ENCODE data around the gene GPATCH3. TPM values are rescaled to one million over a fixed set of nuclear protein-coding genes. Genes with fewer than 3 reads are reported as not detected.
A peak's percentile ranks its signal among the peaks of the same experiment; 100 is the strongest.

Gene GPATCH3
- total RNA-seq, 1 donor from 2014 or later, result 7.9 TPM

DNA sequence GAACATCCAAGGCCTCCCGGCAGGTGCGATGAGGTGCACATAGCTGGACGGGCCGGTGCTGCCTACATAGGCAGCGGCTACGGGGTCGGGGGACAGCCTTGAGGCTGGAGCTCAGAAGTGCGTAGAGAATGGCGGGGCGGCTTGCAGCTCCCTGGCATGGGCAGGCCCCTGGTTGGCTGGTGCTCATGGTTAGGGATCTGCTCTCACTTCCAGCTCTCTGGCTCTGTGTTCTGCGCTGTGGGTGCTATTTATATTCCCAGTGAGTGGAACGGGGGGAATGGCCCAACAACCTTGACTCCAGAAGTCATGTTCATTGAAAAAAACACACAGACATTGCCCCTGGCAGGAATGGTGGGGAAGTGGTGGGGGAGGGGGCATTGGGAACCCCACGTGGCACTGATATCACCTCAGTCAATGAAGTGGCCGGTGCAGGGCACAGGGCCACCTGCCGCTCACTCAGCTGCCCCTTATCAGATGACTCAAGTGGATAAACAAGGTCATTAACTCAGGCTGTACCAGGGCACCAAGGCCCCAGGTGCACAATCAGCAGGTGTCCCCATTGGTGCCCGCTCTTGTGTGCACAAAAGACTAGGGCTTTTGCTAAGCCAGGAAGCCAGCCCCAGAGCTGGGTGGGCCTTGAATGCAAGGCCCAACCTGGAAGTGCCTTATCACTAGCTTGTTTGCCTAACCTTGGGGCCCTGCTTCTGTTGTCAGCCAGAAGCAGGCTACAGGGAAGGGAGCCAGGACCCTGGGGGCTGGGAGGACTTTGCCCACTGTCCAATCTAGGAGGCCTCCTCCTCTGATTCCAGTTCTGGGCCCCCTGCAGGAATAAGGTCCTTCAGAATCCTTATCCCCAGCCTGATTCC, 13.7 kb upstream of the GPATCH3 start, which contains the start of gene NR0B2:
Gene NR0B2, minus strand, starts transcription at position 222 of the 866 bp plus-strand sequence. Its CDS starts 35 bp downstream, at position 187.
- peak within 1 kb of the TSS; percentile 69 for H3K4me3 ChIP-seq

DNA sequence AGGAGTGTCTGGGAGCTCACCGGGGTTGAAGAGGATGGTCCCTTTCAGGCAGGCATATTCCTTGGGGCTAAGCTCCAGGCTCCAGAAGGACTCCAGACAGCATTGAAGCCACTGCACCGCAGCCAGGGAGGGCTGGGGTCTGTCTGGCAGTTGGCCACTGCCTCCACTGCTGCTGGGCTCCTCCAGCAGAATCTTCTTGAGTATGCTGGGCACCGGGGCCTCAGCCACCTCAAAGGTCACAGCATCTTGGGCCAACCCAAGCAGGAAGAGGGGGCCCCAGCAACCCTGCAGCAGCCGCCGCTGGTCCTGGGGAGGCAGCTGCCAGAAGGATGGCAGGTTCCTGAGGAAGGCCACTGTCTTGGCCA, 13.1 kb upstream of the GPATCH3 start:
- DNase-seq, result no peak
- peak overlapping the region; percentile 94 for H3K27ac ChIP-seq (replicated peaks)
- peaks cover 23% of the 10 kb centered on the region for H3K4me1 ChIP-seq
- intact Hi-C loops (cut with micrococcal nuclease), result no loop called here
- peak overlapping the region; percentile 69 for H3K4me3 ChIP-seq
- H3K27me3 ChIP-seq (ENCODE audit: low read depth), result no peaks in the 10 kb centered on the region
- H3K9me3 ChIP-seq (replicated peaks), result no peaks in the 10 kb centered on the region
- TF ChIP-seq, protein P1, sequence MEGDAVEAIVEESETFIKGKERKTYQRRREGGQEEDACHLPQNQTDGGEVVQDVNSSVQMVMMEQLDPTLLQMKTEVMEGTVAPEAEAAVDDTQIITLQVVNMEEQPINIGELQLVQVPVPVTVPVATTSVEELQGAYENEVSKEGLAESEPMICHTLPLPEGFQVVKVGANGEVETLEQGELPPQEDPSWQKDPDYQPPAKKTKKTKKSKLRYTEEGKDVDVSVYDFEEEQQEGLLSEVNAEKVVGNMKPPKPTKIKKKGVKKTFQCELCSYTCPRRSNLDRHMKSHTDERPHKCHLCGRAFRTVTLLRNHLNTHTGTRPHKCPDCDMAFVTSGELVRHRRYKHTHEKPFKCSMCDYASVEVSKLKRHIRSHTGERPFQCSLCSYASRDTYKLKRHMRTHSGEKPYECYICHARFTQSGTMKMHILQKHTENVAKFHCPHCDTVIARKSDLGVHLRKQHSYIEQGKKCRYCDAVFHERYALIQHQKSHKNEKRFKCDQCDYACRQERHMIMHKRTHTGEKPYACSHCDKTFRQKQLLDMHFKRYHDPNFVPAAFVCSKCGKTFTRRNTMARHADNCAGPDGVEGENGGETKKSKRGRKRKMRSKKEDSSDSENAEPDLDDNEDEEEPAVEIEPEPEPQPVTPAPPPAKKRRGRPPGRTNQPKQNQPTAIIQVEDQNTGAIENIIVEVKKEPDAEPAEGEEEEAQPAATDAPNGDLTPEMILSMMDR (IDR thresholded peaks at IDR 0.05; ENCODE audit: borderline replicate concordance), result no peak
- H3K36me3 ChIP-seq, result no peaks in the 10 kb centered on the region

More for the DNA sequence above, 13.7 kb upstream of the GPATCH3 start, which contains the start of gene NR0B2:
- peak; percentile 67 for DNase-seq
- H3K9me3 ChIP-seq (replicated peaks), result no peaks in the 10 kb centered on the region
- no peaks in the 10 kb centered on the region for H3K27me3 ChIP-seq (ENCODE audit: low read depth)
- no peaks in the 10 kb centered on the region for H3K36me3 ChIP-seq
- H3K4me1 ChIP-seq, result peaks cover 23% of the 10 kb centered on the region
- TF ChIP-seq, protein P1 (IDR thresholded peaks at IDR 0.05; ENCODE audit: borderline replicate concordance), result no peak
- H3K27ac ChIP-seq (replicated peaks), result peak within 1 kb of the TSS; percentile 94
- intact Hi-C loops (cut with micrococcal nuclease), result no loop called here

DNA sequence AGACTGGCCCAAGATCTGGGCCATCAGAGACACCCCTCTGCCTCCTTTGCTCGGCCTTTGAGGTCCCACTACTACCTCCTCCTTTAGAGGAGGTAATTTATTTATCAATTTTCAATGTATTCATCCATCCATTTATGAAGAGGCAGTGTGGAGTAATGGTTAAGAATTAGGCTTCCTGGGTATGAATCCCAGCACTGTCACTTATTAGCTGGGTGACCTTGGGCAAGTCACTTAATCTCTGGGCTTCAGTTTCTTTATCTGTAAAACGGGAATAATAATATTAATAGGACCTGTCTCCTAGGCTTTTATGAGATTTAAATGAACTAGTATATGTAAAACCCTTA, 11.9 kb upstream of the GPATCH3 start:
- Histone ChIP-seq H3K36me3 (no peaks in the 10 kb centered on the region), H3K4me3 (peak overlapping the region; percentile 69), H3K9me3 (replicated peaks) (no peaks in the 10 kb centered on the region), H3K4me1 (peaks cover 23% of the 10 kb centered on the region), H3K27me3 (ENCODE audit: low read depth) (no peaks in the 10 kb centered on the region), H3K27ac (replicated peaks) (no peak overlapping the region)
- TF ChIP-seq, protein P1 (IDR thresholded peaks at IDR 0.05; ENCODE audit: borderline replicate concordance), result no peak
- intact Hi-C loops (cut with micrococcal nuclease), result no loop called here
- no peak for DNase-seq

DNA sequence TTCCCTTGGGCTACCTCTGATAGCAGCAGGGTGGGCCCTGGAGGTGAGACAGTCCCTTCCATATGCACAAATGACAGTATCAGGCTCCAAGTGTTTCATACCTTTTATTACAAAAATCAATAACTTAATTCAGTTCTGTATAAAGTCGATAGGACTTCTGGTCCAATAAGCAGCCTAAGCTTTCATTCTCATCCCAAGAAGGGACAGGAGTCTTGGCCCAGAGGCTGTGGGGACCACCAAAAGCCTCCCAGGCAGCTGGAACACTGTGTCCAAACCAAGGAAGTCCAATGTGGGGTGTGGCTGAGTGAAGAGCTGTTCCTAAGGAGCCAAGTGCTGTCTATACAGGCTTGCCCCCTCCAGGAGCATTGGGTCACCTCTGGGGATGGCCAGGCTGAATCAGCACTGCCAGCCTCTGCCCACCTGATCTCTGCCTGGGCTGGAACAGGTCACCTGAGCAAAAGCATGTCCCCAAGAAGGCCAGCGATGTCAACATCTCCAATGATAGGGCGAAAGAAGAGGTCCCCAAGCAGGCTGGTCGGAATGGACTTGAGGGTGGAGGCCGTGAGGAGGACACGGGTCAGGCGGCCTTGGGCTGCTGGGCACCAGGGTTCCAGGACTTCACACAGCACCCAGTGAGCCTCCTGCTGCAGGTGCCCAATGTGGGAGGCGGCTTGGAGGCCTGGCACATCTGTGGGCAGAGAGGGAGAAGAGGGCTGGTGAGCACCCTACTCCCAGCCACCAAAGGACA, 11.3 kb upstream of the GPATCH3 start:
- Histone ChIP-seq H3K4me1 (peaks cover 23% of the 10 kb centered on the region), H3K9me3 (replicated peaks) (no peaks in the 10 kb centered on the region), H3K4me3 (peak overlapping the region; percentile 69), H3K36me3 (no peaks in the 10 kb centered on the region), H3K27ac (replicated peaks) (no peak overlapping the region), H3K27me3 (ENCODE audit: low read depth) (no peaks in the 10 kb centered on the region)
- DNase-seq, result no peak
- TF ChIP-seq, protein P1 (IDR thresholded peaks at IDR 0.05; ENCODE audit: borderline replicate concordance), result no peak
- intact Hi-C loops (cut with micrococcal nuclease), result no loop called here

DNA sequence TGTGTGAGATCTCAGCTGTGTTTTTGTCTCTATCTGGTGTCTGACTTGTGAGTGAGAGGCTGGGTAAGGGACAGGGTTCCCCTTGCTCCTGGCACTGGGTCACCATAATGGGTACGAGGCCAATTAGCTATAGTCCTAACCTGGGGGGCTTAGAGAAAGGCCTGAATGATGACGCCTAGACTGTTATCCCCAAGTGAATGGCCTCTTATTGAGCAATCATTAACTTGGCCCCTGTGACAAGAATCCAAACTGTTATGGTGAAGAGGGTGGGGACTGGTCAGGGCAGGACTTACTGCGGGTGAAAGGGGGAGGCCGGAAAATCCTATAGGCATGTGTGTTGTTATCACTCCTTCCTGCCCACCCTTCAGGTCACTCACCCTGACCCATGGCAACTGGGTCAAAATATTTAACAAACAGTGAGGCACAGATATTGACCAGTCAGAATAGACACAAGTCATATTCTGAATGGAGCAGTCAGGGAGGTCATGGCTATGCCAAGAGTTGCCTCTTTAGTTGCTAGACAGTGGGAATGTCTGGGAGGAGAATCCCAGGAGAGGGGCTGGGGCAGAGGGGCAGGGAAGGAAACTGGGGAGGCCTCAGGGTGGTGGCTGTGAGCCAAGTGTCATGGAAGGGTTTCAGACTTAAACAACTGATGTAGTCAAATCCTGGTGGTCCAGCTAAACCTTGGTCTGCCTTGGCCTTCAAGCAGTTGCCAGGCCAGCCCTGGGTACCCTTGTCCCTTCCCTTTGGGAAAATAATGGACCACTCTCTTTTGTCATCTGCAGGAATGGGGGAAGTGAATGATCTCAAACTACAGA, 10.3 kb upstream of the GPATCH3 start:
- Histone ChIP-seq H3K9me3 (replicated peaks) (no peaks in the 10 kb centered on the region), H3K27ac (replicated peaks) (no peak overlapping the region), H3K4me1 (peaks cover 23% of the 10 kb centered on the region), H3K36me3 (no peaks in the 10 kb centered on the region), H3K27me3 (ENCODE audit: low read depth) (no peaks in the 10 kb centered on the region), H3K4me3 (no peak overlapping the region)
- intact Hi-C loops (cut with micrococcal nuclease), result no loop called here
- no peak for DNase-seq
- TF ChIP-seq, protein P1 (IDR thresholded peaks at IDR 0.05; ENCODE audit: borderline replicate concordance), result no peak

Data from left ventricle myocardium inferior (tissue), 1 donor.